CD4-positive, alpha-beta T cell treated with Interleukin-6 for 4 hours (primary cell): ENCODE measurements around the gene RFT1.

Experiments
- DNase-seq: peaks from one replicate; pipeline ENCODE4 v3.0.0-alpha.2; 2020; ENCODE audit warnings: mixed read lengths

Gene RFT1

GRCh38 chr3:53051929-53052328 lies 78.3 kb downstream of the RFT1 start:
- no peak for DNase-seq

- no peak for DNase-seq
Observed at GRCh38 chr3:53049987-53050386, 80.2 kb downstream of the RFT1 start.

GRCh38 chr3:53046171-53047170 lies 83.8 kb downstream of the RFT1 start:
- peak; percentile 74 for DNase-seq

- peak; percentile 87 for DNase-seq
Observed at GRCh38 chr3:53045518-53046170, 84.6 kb downstream of the RFT1 start, which contains the start of gene SFMBT1. SFMBT1 (minus strand) TSS chr3:53046073; CDS start chr3:52969128, 76,945 bp downstream.

- peak; percentile 76 for DNase-seq
Observed at GRCh38 chr3:53044711-53045517, 85.3 kb downstream of the RFT1 start.

- no peak for DNase-seq
Observed at GRCh38 chr3:53044371-53044710, 85.9 kb downstream of the RFT1 start.

- DNase-seq, result no peak
Observed at GRCh38 chr3:53043738-53044137, 86.5 kb downstream of the RFT1 start.

- DNase-seq, result no peak
Observed at GRCh38 chr3:53042651-53043050, 87.6 kb downstream of the RFT1 start.

- DNase-seq, result no peak
Observed at GRCh38 chr3:53040351-53040820, 89.8 kb downstream of the RFT1 start.

GRCh38 chr3:53039376-53039752 lies 90.9 kb downstream of the RFT1 start:
- no peak for DNase-seq

- DNase-seq, result no peak
Observed at GRCh38 chr3:53038679-53039375, 91.4 kb downstream of the RFT1 start.
